Body of pancreas (tissue), 4 donors: Measurements from ENCODE around the gene SORCS2.

Experiments used
- POLR2A ChIP-seq, 3 donors: fragments of 450-650 bp; IDR thresholded peaks; one replicate each; pipeline ENCODE4 v1.6.1; 2016; ENCODE audit warnings: antibody characterized with exemption in 3 of 3, mild to moderate bottlenecking in 2 of 3
- TF ChIP-seq, protein P1 (sequence below), 7 experiments: fragments of 450-650 bp in 4 of 7; fragments of 200-600 bp in 3 of 7; sonication (generic) in 3 of 7; IDR thresholded peaks; one replicate each; pipeline ENCODE4 v1.5.1; 2016 to 2019; ENCODE audit warnings: antibody characterized with exemption in 7 of 7

DNA sequence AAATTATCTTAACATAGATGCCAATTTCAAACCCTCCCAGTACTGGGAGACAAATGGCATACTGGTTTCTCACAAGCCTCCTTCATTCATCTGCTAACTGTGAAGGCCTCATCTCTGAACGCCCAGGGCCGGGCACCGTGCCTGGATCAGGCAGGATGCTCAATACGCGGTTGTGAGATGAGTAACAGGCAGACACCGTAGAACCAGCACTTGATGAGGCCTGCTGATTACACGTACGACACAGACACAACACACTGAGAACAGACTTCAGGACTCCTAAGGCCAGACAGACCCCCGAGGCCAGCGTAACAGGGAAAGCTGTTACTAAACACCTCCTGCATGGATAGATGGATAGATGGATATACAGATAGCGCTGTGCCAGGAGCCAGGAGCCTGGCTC, 592.7 kb downstream of the SORCS2 start:
- no peak for TF ChIP-seq POLR2A (IDR thresholded peaks at IDR 0.05)
- TF ChIP-seq, protein P1, sequence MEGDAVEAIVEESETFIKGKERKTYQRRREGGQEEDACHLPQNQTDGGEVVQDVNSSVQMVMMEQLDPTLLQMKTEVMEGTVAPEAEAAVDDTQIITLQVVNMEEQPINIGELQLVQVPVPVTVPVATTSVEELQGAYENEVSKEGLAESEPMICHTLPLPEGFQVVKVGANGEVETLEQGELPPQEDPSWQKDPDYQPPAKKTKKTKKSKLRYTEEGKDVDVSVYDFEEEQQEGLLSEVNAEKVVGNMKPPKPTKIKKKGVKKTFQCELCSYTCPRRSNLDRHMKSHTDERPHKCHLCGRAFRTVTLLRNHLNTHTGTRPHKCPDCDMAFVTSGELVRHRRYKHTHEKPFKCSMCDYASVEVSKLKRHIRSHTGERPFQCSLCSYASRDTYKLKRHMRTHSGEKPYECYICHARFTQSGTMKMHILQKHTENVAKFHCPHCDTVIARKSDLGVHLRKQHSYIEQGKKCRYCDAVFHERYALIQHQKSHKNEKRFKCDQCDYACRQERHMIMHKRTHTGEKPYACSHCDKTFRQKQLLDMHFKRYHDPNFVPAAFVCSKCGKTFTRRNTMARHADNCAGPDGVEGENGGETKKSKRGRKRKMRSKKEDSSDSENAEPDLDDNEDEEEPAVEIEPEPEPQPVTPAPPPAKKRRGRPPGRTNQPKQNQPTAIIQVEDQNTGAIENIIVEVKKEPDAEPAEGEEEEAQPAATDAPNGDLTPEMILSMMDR (IDR thresholded peaks at IDR 0.05), result no peak
